Skeletal muscle tissue (tissue), 4 donors: Measurements from ENCODE around the gene ADGRA3. TPM values are rescaled to one million over a fixed set of nuclear protein-coding genes. Genes with fewer than 3 reads are reported as not detected.
"Not testable (repeated sequence)": the region's sequence is repeated elsewhere in the genome, so short reads cannot be mapped to it uniquely, and the experiment has no call there.

Experiments
- H3K27ac ChIP-seq: one replicate; pipeline ENCODE4 v1.7.0; 2013; ENCODE audit warnings: mild to moderate bottlenecking, low read depth, low read length, inconsistent platforms
- H3K27me3 ChIP-seq, 3 donors: one replicate each; pipeline ENCODE4 v1.7.0; 2013; ENCODE audit warnings: low read length in 3 of 3; ENCODE audit not compliant: control insufficient read depth in 3 of 3, insufficient read depth in 3 of 3
- H3K36me3 ChIP-seq, 3 donors: one replicate each; pipeline ENCODE4 v1.7.0; 2013; ENCODE audit warnings: low read length in 3 of 3; ENCODE audit not compliant: control insufficient read depth in 3 of 3, insufficient read depth in 3 of 3
- H3K4me1 ChIP-seq, 3 donors: one replicate each; pipeline ENCODE4 v1.7.0; 2013; ENCODE audit warnings: low read length in 3 of 3, mild to moderate bottlenecking in 3 of 3; ENCODE audit not compliant: control insufficient read depth in 3 of 3, insufficient read depth in 3 of 3
- H3K4me3 ChIP-seq, 3 donors: one replicate each; pipeline ENCODE4 v1.7.0; 2013; ENCODE audit warnings: low read length in 3 of 3
- H3K9ac ChIP-seq, 3 donors: one replicate each; pipeline ENCODE4 v1.7.0; 2013; ENCODE audit warnings: low read length in 3 of 3, mild to moderate bottlenecking in 3 of 3, moderate library complexity in 2 of 3, low read depth in 1 of 3
- H3K9me3 ChIP-seq, 3 donors: one replicate each; pipeline ENCODE4 v1.7.0; 2013; ENCODE audit warnings: low read length in 3 of 3; ENCODE audit not compliant: control insufficient read depth in 3 of 3
- total RNA-seq: library from RNA; depleted of rRNA; stranded (reverse); fragments of >200 nt; gene quantifications from one replicate; pipeline ENCODE4 v1.2.3, GENCODE V29; 2014
- donor health status: Osteomylitis.

The ADGRA3 gene
- total RNA-seq, 1 donor from 2014 or later: 92.4 TPM

- Histone ChIP-seq H3K27me3 (no peaks in the 10 kb centered on the region), H3K9ac (no peak overlapping the region), H3K36me3 (peaks cover 0 to 11% (median 0%) of the 10 kb centered on the region in 3 donors), H3K4me3 (no peak overlapping the region), H3K4me1 (no peaks in the 10 kb centered on the region), H3K27ac (no peak overlapping the region), H3K9me3 (no peaks in the 10 kb centered on the region)
These were observed 105.1 kb downstream of the ADGRA3 start for GRCh38 chr4:22410645-22411247.

DNA sequence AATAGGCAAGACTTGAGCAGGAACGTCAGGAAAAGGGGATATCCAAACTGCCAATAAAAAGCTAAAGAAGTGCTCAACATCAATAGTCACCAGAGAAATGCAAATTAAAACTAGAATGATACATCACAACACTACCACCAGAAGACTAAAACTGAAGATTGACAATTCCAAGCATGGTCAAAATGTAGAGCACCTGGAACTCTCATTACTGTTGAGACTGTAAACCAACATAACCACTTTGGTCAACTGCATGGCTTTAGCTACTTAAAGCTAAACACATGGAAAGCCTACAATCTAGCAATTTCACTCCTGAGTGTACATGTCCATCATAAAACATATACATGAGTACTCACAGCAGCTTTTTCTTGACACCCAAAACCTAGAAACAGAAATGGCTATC is 107.4 kb downstream of the ADGRA3 start:
- Histone ChIP-seq H3K27me3 (no peaks in the 10 kb centered on the region), H3K4me3 (no peak overlapping the region), H3K9me3 (no peaks in the 10 kb centered on the region), H3K9ac (no peak overlapping the region), H3K4me1 (no peaks in the 10 kb centered on the region), H3K27ac (no peak overlapping the region), H3K36me3 (peaks cover 0 to 13% (median 0%) of the 10 kb centered on the region in 3 donors)

- Histone ChIP-seq H3K36me3 (peaks cover 0 to 8% (median 0%) of the 10 kb centered on the region in 3 donors), H3K9ac (no peak overlapping the region), H3K27ac (no peak overlapping the region), H3K27me3 (no peaks in the 10 kb centered on the region), H3K4me1 (no peaks in the 10 kb centered on the region), H3K4me3 (no peak overlapping the region), H3K9me3 (no peaks in the 10 kb centered on the region)
These were observed 108.5 kb downstream of the ADGRA3 start for GRCh38 chr4:22407361-22407760.

GRCh38 chr4:22398671-22399070 is 117.2 kb downstream of the ADGRA3 start:
- no peak overlapping the region for H3K9ac ChIP-seq
- H3K36me3 ChIP-seq: peaks cover 3 to 9% (median 5%) of the 10 kb centered on the region in 3 donors
- no peaks in the 10 kb centered on the region for H3K4me1 ChIP-seq
- no peak overlapping the region for H3K27ac ChIP-seq
- no peaks in the 10 kb centered on the region for H3K27me3 ChIP-seq
- no peak overlapping the region for H3K4me3 ChIP-seq
- H3K9me3 ChIP-seq: no peaks in the 10 kb centered on the region

- Histone ChIP-seq H3K4me1 (peaks cover 0 to 3% (median 0%) of the 10 kb centered on the region in 3 donors), H3K9ac (no peak overlapping the region), H3K9me3 (no peaks in the 10 kb centered on the region), H3K27ac (no peak overlapping the region), H3K27me3 (no peaks in the 10 kb centered on the region), H3K4me3 (no peak overlapping the region), H3K36me3 (peaks cover 2 to 15% (median 11%) of the 10 kb centered on the region in 3 donors)
These were observed 124.3 kb downstream of the ADGRA3 start for GRCh38 chr4:22391551-22391950.

GRCh38 chr4:22389240-22389870 is 126.5 kb downstream of the ADGRA3 start:
- Histone ChIP-seq H3K4me3 (no peak overlapping the region), H3K9ac (no peak overlapping the region), H3K9me3 (no peaks in the 10 kb centered on the region), H3K27ac (no peak overlapping the region), H3K4me1 (peaks cover 0 to 3% (median 0%) of the 10 kb centered on the region in 3 donors), H3K36me3 (peaks cover 2 to 15% (median 11%) of the 10 kb centered on the region in 3 donors), H3K27me3 (no peaks in the 10 kb centered on the region)

GRCh38 chr4:22385611-22386011 is 130.3 kb downstream of the ADGRA3 start:
- Histone ChIP-seq H3K4me3 (no peak overlapping the region), H3K27ac (no peak overlapping the region), H3K4me1 (no peaks in the 10 kb centered on the region), H3K36me3 (peaks cover 2 to 15% (median 11%) of the 10 kb centered on the region in 3 donors), H3K27me3 (no peaks in the 10 kb centered on the region), H3K9ac (no peak overlapping the region), H3K9me3 (no peaks in the 10 kb centered on the region)

GRCh38 chr4:22384154-22384553 is 131.7 kb downstream of the ADGRA3 start:
- no peak overlapping the region for H3K4me3 ChIP-seq
- H3K9ac ChIP-seq: no peak overlapping the region
- H3K27me3 ChIP-seq: no peaks in the 10 kb centered on the region
- H3K27ac ChIP-seq: no peak overlapping the region
- H3K4me1 ChIP-seq: no peaks in the 10 kb centered on the region
- no peaks in the 10 kb centered on the region for H3K9me3 ChIP-seq
- peaks cover 2 to 15% (median 11%) of the 10 kb centered on the region in 3 donors for H3K36me3 ChIP-seq

DNA sequence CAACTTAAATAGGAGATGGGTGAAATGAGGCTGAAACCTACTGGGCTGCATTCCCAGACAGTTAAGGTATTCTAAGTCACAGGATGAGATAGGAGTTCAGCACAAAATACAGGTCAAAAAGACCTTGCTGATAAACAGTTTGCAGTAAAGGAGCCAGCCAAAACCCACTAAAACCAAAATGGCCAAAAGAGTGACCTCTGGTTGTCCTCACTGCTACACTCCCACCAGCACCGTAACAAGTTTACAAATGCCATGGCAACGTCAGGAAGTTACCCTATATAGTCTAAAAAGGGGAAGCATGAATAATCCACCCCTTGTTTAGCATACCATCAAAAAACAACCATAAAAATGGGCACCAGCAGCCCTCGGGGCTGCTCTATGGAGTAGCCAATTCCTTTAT is 133.7 kb downstream of the ADGRA3 start:
- not testable (repeated sequence) for H3K9me3 ChIP-seq, H3K4me1 ChIP-seq, H3K27ac ChIP-seq, H3K4me3 ChIP-seq, H3K9ac ChIP-seq, H3K36me3 ChIP-seq, H3K27me3 ChIP-seq

DNA sequence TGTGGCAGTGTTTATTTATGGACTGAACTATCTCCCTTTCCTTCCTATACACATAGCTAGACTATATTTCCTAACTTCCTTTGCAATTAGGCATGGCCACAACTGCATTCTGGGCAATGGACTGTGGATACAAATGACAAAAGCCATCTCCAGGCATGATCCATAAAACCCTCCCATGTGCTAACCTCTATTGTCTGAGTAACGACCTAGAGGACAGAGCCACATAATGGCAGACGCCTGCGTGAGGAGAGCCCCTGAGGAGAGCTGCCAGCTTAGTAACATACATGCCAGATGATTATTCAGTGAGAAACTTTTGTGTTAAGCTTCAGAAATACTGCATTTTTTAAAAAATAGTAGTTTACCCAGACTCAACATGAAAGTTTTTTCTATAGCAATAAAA is 142.9 kb downstream of the ADGRA3 start:
- Histone ChIP-seq H3K36me3 (no peaks in the 10 kb centered on the region), H3K4me1 (no peaks in the 10 kb centered on the region), H3K4me3 (no peak overlapping the region), H3K9me3 (no peaks in the 10 kb centered on the region), H3K9ac (no peak overlapping the region), H3K27me3 (no peaks in the 10 kb centered on the region), H3K27ac (no peak overlapping the region)
